NB4 (cell line): ENCODE data around the gene SOCS2.

ENCODE experiments used
- CTCF ChIP-seq: IDR thresholded peaks from one replicate; pipeline ENCODE4 v1.5.1; 2012; ENCODE audit warnings: low read depth, low read length
- MAX ChIP-seq: IDR thresholded peaks from 2 replicates; pipeline ENCODE4 v1.6.1; 2011; ENCODE audit warnings: low read depth, low read length
- POLR2A ChIP-seq: IDR thresholded peaks from 2 replicates; pipeline ENCODE4 v1.6.1; 2011; ENCODE audit warnings: mild to moderate bottlenecking; ENCODE audit not compliant: insufficient read length; ENCODE audit errors: extremely low read depth

- TF ChIP-seq POLR2A = no peak
- TF ChIP-seq CTCF = no peak
- TF ChIP-seq MAX = no peak
These were observed 5.7 kb downstream of the SOCS2 start for GRCh38 chr12:93578221-93578620.
